ENCODE data around the gene GJA5. TPM values are rescaled to one million over a fixed set of nuclear protein-coding genes. Genes with fewer than 3 reads are reported as not detected.

GJA5 gene
- total RNA-seq, 5 donors from 2014 or later (not counting 1 experiment from before 2014, with no cell fraction given), result not detected

GRCh38 chr1:147798731-147799130, 38.3 kb upstream of the GJA5 start:
- H3K27me3 ChIP-seq (replicated peaks in 1 of 2; ENCODE audit: control insufficient read depth in 2 of 2, extremely low read depth in 1 of 2, insufficient read depth in 2 of 2, low read length in 1 of 2), result peaks cover 0 to 19% of the 10 kb centered on the region in 2 experiments
- no peaks in the 10 kb centered on the region for H3K36me3 Mint-ChIP-seq
- no peak for DNase-seq
- no peaks in the 10 kb centered on the region for H3K4me1 ChIP-seq (ENCODE audit: control insufficient read depth in 1 of 2, extremely low read depth in 1 of 2, insufficient read depth in 2 of 2, low read length in 2 of 2)
- H3K27me3 Mint-ChIP-seq, result peaks cover 3 to 6% of the 10 kb centered on the region in 2 donors
- POLR2A ChIA-PET, result no interaction called here
- H3K4me1 Mint-ChIP-seq, result no peaks in the 10 kb centered on the region
- no peaks in the 10 kb centered on the region for H3K9me3 ChIP-seq
- H3K36me3 ChIP-seq (ENCODE audit: control insufficient read depth in 2 of 2, extremely low read depth in 1 of 2, insufficient read depth in 1 of 2, low read length in 1 of 2), result no peaks in the 10 kb centered on the region
- CTCF ChIA-PET, result no interaction called here
- no peak for ATAC-seq (replicated peaks in 1 of 4)
- no peak overlapping the region for H3K4me3 Mint-ChIP-seq
- H3K27ac ChIP-seq (ENCODE audit: low read length), result no peak overlapping the region
- WGBS (ENCODE audit: insufficient coverage), result 79% methylated on average over 2 of the region's 3 CpGs
- H3K4me3 ChIP-seq (ENCODE audit: control insufficient read depth in 1 of 2, extremely low read depth in 1 of 2, low read length in 1 of 2), result no peak overlapping the region
- no peaks in the 10 kb centered on the region for H3K9me3 Mint-ChIP-seq
- no peak overlapping the region for H3K27ac Mint-ChIP-seq

- Mint-ChIP-seq H3K36me3 (no peaks in the 10 kb centered on the region), H3K4me1 (no peaks in the 10 kb centered on the region), H3K9me3 (no peaks in the 10 kb centered on the region), H3K4me3 (no peak overlapping the region), H3K27me3 (peaks cover 0 to 4% of the 10 kb centered on the region in 2 donors), H3K27ac (no peak overlapping the region)
- H3K4me1 ChIP-seq (ENCODE audit: control insufficient read depth in 1 of 2, extremely low read depth in 1 of 2, insufficient read depth in 2 of 2, low read length in 2 of 2), result no peaks in the 10 kb centered on the region
- H3K27ac ChIP-seq (ENCODE audit: low read length), result no peak overlapping the region
- no peak overlapping the region for H3K4me3 ChIP-seq (ENCODE audit: control insufficient read depth in 1 of 2, extremely low read depth in 1 of 2, low read length in 1 of 2)
- H3K9me3 ChIP-seq, result no peaks in the 10 kb centered on the region
- ChIA-PET POLR2A (no interaction called here), CTCF (no interaction called here)
- DNase-seq (no peak), ATAC-seq (replicated peaks in 1 of 4) (no peak)
- no peaks in the 10 kb centered on the region for H3K36me3 ChIP-seq (ENCODE audit: control insufficient read depth in 2 of 2, extremely low read depth in 1 of 2, insufficient read depth in 1 of 2, low read length in 1 of 2)
- peaks cover 0 to 14% of the 10 kb centered on the region in 2 experiments for H3K27me3 ChIP-seq (replicated peaks in 1 of 2; ENCODE audit: control insufficient read depth in 2 of 2, extremely low read depth in 1 of 2, insufficient read depth in 2 of 2, low read length in 1 of 2)
- 37% methylated on average over 3 of the region's 10 CpGs for WGBS (ENCODE audit: insufficient coverage)
Observed at GRCh38 chr1:147794570-147794969, 34.2 kb upstream of the GJA5 start.

DNA sequence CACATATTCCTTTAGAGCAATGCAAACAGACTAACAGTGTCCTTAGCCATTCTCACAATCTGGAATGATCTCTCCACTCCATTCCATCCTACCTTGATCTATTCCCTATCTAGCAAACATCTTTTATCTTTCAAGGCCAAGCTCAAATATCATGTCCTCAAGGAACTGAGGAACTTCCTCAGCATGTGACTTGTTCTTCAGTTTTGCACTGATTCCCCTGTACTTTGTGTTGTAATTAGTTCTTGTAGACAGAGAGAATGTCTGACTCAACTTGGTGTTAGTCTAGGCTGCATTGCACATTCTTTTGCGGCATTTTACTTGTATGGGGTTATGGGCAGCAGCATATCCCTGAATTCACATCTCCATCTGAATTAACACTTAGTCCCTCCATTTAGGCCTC, 31.5 kb upstream of the GJA5 start:
- DNase-seq, result no peak
- no peaks in the 10 kb centered on the region for H3K9me3 Mint-ChIP-seq
- H3K27me3 Mint-ChIP-seq, result peaks cover 4 to 13% of the 10 kb centered on the region in 2 donors
- no peaks in the 10 kb centered on the region for H3K9me3 ChIP-seq
- no peaks in the 10 kb centered on the region for H3K36me3 ChIP-seq (ENCODE audit: control insufficient read depth in 2 of 2, extremely low read depth in 1 of 2, insufficient read depth in 1 of 2, low read length in 1 of 2)
- ATAC-seq (replicated peaks in 1 of 4), result no peak
- H3K4me3 Mint-ChIP-seq, result no peak overlapping the region
- peaks cover 0 to 6% of the 10 kb centered on the region in 2 experiments for H3K27me3 ChIP-seq (replicated peaks in 1 of 2; ENCODE audit: control insufficient read depth in 2 of 2, extremely low read depth in 1 of 2, insufficient read depth in 2 of 2, low read length in 1 of 2)
- no peaks in the 10 kb centered on the region for H3K4me1 ChIP-seq (ENCODE audit: control insufficient read depth in 1 of 2, extremely low read depth in 1 of 2, insufficient read depth in 2 of 2, low read length in 2 of 2)
- H3K4me1 Mint-ChIP-seq, result no peaks in the 10 kb centered on the region
- CTCF ChIA-PET, result no interaction called here
- no peaks in the 10 kb centered on the region for H3K36me3 Mint-ChIP-seq
- H3K4me3 ChIP-seq (ENCODE audit: control insufficient read depth in 1 of 2, extremely low read depth in 1 of 2, low read length in 1 of 2), result no peak overlapping the region
- no peak overlapping the region for H3K27ac ChIP-seq (ENCODE audit: low read length)
- POLR2A ChIA-PET, result no interaction called here
- WGBS (ENCODE audit: insufficient coverage), result no CpG with 5 or more reads among the region's 1 CpG
- H3K27ac Mint-ChIP-seq, result no peak overlapping the region

DNA sequence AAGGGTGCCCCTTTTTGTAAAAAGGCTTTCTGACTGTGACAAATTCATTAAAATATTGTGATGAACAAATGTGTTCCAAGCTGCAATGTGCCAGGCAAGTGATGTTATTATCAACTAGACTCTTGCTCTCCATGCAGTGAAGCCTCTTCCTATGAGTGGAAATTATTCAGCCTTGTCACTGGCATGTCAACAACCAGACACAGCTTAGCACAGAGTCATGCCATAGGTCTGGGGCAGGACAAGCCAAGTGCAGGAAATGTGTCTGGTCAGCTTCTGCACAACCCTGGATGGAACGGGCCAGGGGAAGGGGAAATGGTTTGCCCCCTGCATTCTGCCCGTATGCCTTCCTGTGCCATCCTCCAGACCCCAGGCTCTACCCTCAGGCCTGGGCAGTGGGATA, 27.4 kb upstream of the GJA5 start:
- Histone ChIP-seq H3K27ac (ENCODE audit: low read length) (no peak overlapping the region), H3K27me3 (replicated peaks in 1 of 2; ENCODE audit: control insufficient read depth in 2 of 2, extremely low read depth in 1 of 2, insufficient read depth in 2 of 2, low read length in 1 of 2) (no peaks in the 10 kb centered on the region), H3K4me1 (ENCODE audit: control insufficient read depth in 1 of 2, extremely low read depth in 1 of 2, insufficient read depth in 2 of 2, low read length in 2 of 2) (no peaks in the 10 kb centered on the region), H3K36me3 (ENCODE audit: control insufficient read depth in 2 of 2, extremely low read depth in 1 of 2, insufficient read depth in 1 of 2, low read length in 1 of 2) (no peaks in the 10 kb centered on the region), H3K9me3 (no peaks in the 10 kb centered on the region), H3K4me3 (ENCODE audit: control insufficient read depth in 1 of 2, extremely low read depth in 1 of 2, low read length in 1 of 2) (no peak overlapping the region)
- Mint-ChIP-seq H3K9me3 (no peaks in the 10 kb centered on the region), H3K4me3 (no peak overlapping the region), H3K27ac (no peak overlapping the region), H3K4me1 (no peaks in the 10 kb centered on the region), H3K27me3 (peaks cover 15 to 20% of the 10 kb centered on the region in 2 donors), H3K36me3 (no peaks in the 10 kb centered on the region)
- ChIA-PET CTCF (no interaction called here), POLR2A (no interaction called here)
- no peak for ATAC-seq (replicated peaks in 1 of 4)
- WGBS (ENCODE audit: insufficient coverage), result 52% methylated on average over 2 of the region's 2 CpGs
- no peak for DNase-seq

DNA sequence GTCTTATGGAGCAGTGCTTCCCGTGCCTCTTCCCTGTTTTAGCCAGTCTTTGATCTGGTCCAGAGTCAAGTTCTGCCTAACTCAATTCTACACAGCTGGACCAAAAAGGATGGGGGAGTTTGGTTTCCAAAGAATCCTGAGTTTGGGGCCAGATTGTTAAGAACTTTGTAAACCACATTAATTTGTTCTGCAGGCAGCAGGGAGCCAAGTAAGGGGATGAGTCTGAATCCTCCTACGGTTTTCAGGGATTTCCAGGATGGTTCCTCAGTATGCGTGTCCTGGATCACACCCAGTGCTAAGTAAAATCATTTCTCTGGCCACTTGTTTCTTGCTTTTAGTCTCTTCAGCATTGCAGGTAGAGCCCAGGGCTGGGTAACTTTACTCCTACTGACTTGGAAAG, 26.1 kb upstream of the GJA5 start:
- Histone ChIP-seq H3K9me3 (no peaks in the 10 kb centered on the region), H3K4me1 (ENCODE audit: control insufficient read depth in 1 of 2, extremely low read depth in 1 of 2, insufficient read depth in 2 of 2, low read length in 2 of 2) (no peaks in the 10 kb centered on the region), H3K4me3 (ENCODE audit: control insufficient read depth in 1 of 2, extremely low read depth in 1 of 2, low read length in 1 of 2) (no peak overlapping the region), H3K36me3 (ENCODE audit: control insufficient read depth in 2 of 2, extremely low read depth in 1 of 2, insufficient read depth in 1 of 2, low read length in 1 of 2) (no peaks in the 10 kb centered on the region), H3K27ac (ENCODE audit: low read length) (no peak overlapping the region), H3K27me3 (replicated peaks in 1 of 2; ENCODE audit: control insufficient read depth in 2 of 2, extremely low read depth in 1 of 2, insufficient read depth in 2 of 2, low read length in 1 of 2) (no peaks in the 10 kb centered on the region)
- POLR2A ChIA-PET, result interaction anchor here in 1 of 2 donors (0.6 kb wide), 1 partner anchor 9 kb away, joined by 3 read pairs; no protein-coding TSS in a partner anchor
- Mint-ChIP-seq H3K27me3 (peaks cover 18 to 27% of the 10 kb centered on the region in 2 donors), H3K27ac (no peak overlapping the region), H3K4me1 (no peaks in the 10 kb centered on the region), H3K36me3 (no peaks in the 10 kb centered on the region), H3K4me3 (no peak overlapping the region), H3K9me3 (no peaks in the 10 kb centered on the region)
- 67% methylated on average over 2 of the region's 3 CpGs for WGBS (ENCODE audit: insufficient coverage)
- CTCF ChIA-PET, result no interaction called here
- no peak for ATAC-seq (replicated peaks in 1 of 4)
- no peak for DNase-seq

GRCh38 chr1:147785794-147786506, 25.5 kb upstream of the GJA5 start:
- H3K4me1 ChIP-seq (ENCODE audit: control insufficient read depth in 1 of 2, extremely low read depth in 1 of 2, insufficient read depth in 2 of 2, low read length in 2 of 2), result no peaks in the 10 kb centered on the region
- H3K9me3 Mint-ChIP-seq, result no peaks in the 10 kb centered on the region
- WGBS (ENCODE audit: insufficient coverage), result 90% methylated on average over 3 of the region's 7 CpGs
- CTCF ChIA-PET, result no interaction called here
- no peaks in the 10 kb centered on the region for H3K4me1 Mint-ChIP-seq
- H3K27me3 Mint-ChIP-seq, result peaks cover 24 to 32% of the 10 kb centered on the region in 2 donors
- ATAC-seq (replicated peaks in 1 of 4), result no peak
- no peaks in the 10 kb centered on the region for H3K9me3 ChIP-seq
- H3K4me3 ChIP-seq (ENCODE audit: control insufficient read depth in 1 of 2, extremely low read depth in 1 of 2, low read length in 1 of 2), result no peak overlapping the region
- H3K36me3 ChIP-seq (ENCODE audit: control insufficient read depth in 2 of 2, extremely low read depth in 1 of 2, insufficient read depth in 1 of 2, low read length in 1 of 2), result no peaks in the 10 kb centered on the region
- POLR2A ChIA-PET, result interaction anchor here (0.6 kb wide), 2 partner anchors 10 to 22 kb away, joined by 3 to 6 read pairs; no protein-coding TSS in a partner anchor
- no peak for DNase-seq
- no peak overlapping the region for H3K27ac Mint-ChIP-seq
- H3K27ac ChIP-seq (ENCODE audit: low read length), result no peak overlapping the region
- H3K27me3 ChIP-seq (replicated peaks in 1 of 2; ENCODE audit: control insufficient read depth in 2 of 2, extremely low read depth in 1 of 2, insufficient read depth in 2 of 2, low read length in 1 of 2), result no peaks in the 10 kb centered on the region
- H3K36me3 Mint-ChIP-seq, result no peaks in the 10 kb centered on the region
- H3K4me3 Mint-ChIP-seq, result no peak overlapping the region

All from T-cell (primary cell).